ENCODE results near the gene TRIM71. TPM values are rescaled to one million over a fixed set of nuclear protein-coding genes. Genes with fewer than 3 reads are reported as not detected.

TRIM71 gene
- total and polyA plus RNA-seq, 2 experiments from 2014 or later, result 3.3 to 21.8 TPM

DNA sequence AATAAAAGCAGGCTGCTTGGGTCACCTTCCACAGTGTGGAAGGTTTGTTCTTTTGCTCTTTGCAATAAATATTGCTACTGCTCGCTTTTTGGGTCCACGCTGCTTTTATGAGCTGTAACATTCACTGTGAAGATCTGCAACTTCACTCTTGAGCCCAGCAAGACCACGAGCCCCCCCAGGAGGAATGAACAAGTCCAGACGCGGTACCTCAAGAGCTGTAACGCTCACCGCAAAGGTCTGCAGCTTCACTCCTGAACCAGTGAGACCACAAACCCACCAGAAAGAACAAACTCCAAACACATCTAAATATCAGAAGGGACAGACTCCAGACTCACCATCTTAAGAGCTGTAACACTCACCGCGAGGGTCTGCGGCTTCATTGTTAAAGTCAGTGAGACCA lies 86.2 kb downstream of the TRIM71 start:
- DNase-seq (ENCODE audit: low read depth in 1 of 2, low spot score in 1 of 2), result no peak
- H3K27me3 ChIP-seq, result no peaks in the 10 kb centered on the region
- H3K36me3 ChIP-seq, result no peaks in the 10 kb centered on the region
- TF ChIP-seq, protein P1, sequence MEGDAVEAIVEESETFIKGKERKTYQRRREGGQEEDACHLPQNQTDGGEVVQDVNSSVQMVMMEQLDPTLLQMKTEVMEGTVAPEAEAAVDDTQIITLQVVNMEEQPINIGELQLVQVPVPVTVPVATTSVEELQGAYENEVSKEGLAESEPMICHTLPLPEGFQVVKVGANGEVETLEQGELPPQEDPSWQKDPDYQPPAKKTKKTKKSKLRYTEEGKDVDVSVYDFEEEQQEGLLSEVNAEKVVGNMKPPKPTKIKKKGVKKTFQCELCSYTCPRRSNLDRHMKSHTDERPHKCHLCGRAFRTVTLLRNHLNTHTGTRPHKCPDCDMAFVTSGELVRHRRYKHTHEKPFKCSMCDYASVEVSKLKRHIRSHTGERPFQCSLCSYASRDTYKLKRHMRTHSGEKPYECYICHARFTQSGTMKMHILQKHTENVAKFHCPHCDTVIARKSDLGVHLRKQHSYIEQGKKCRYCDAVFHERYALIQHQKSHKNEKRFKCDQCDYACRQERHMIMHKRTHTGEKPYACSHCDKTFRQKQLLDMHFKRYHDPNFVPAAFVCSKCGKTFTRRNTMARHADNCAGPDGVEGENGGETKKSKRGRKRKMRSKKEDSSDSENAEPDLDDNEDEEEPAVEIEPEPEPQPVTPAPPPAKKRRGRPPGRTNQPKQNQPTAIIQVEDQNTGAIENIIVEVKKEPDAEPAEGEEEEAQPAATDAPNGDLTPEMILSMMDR (IDR thresholded peaks at IDR 0.05; ENCODE audit: low read depth, low read length), result no peak
- no peaks in the 10 kb centered on the region for H3K9me3 ChIP-seq (ENCODE audit: low read depth)
- H3K27ac ChIP-seq, result no peak overlapping the region
- H3K4me1 ChIP-seq (ENCODE audit: low read depth), result no peaks in the 10 kb centered on the region
- no peak overlapping the region for H3K4me3 ChIP-seq

DNA sequence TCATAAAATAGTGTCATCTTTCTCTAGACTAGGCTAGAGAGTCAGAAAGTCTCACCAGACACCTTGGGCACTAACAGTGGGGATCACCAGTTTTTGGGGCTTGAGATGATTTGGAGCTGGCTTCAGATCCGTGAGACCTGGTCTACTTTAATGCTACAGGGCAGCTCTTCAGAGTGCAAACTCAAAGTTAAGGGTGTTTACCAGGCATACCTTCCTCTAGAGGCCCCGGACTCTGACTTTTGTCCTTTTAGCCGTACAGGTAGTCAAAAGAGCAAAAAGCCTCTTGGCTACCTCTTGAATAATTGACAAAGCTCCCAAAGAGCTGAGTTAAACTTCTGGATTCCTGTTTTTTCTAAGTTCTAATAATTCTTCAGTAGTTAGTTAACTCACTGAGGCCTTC lies 92.2 kb downstream of the TRIM71 start:
- Histone ChIP-seq H3K4me1 (ENCODE audit: low read depth) (no peaks in the 10 kb centered on the region), H3K27ac (no peak overlapping the region), H3K9me3 (ENCODE audit: low read depth) (no peaks in the 10 kb centered on the region), H3K36me3 (no peaks in the 10 kb centered on the region), H3K27me3 (no peaks in the 10 kb centered on the region), H3K4me3 (no peak overlapping the region)
- TF ChIP-seq, protein P1 (IDR thresholded peaks at IDR 0.05; ENCODE audit: low read depth, low read length), result no peak
- DNase-seq (ENCODE audit: low read depth in 1 of 2, low spot score in 1 of 2), result no peak

DNA sequence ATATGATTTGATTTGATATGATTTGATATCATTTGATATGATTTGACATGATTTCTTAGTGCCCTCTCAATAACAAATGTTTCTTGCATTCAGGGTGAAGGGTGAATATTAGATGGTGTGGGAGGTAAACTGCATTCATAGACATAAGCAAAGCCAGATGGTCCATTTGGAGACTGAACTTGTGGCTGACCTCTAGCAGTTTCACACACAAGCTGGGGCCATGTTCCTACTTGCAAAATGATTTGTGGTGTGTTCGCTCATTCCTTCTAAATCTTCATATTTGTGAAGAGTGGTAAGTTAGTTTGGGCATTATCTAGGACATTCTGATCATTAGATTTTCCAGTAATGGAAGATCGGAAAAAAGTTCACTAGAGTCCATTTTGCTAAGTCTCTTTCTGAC lies 93.2 kb downstream of the TRIM71 start:
- H3K36me3 ChIP-seq, result no peaks in the 10 kb centered on the region
- TF ChIP-seq, protein P1 (IDR thresholded peaks at IDR 0.05; ENCODE audit: low read depth, low read length), result no peak
- no peak overlapping the region for H3K27ac ChIP-seq
- peak in 1 of 2 donors; percentile 14 for DNase-seq (ENCODE audit: low read depth in 1 of 2, low spot score in 1 of 2)
- H3K4me3 ChIP-seq, result no peak overlapping the region
- no peaks in the 10 kb centered on the region for H3K9me3 ChIP-seq (ENCODE audit: low read depth)
- H3K27me3 ChIP-seq, result no peaks in the 10 kb centered on the region
- no peaks in the 10 kb centered on the region for H3K4me1 ChIP-seq (ENCODE audit: low read depth)

DNA sequence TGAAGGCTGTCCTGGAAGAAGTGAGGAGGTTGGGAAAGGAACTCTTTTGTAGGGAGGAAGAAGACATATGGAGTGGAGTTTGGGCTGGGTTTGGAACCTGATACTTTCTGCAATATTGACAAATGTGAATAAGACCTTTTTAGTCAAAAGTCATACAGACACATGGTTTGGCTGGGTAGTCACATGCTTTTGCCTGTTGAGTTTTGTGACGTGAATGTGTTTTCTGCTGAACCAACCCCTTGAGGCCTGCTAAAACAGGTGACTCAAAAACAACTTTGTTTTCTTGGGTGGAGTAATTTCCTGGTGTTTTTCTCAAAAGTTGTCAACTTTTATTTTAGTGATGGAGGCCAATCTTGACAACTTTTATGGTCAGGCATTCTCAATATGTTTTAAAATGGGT lies 94.2 kb downstream of the TRIM71 start:
- Histone ChIP-seq H3K36me3 (no peaks in the 10 kb centered on the region), H3K4me3 (no peak overlapping the region), H3K4me1 (ENCODE audit: low read depth) (no peaks in the 10 kb centered on the region), H3K27me3 (no peaks in the 10 kb centered on the region), H3K27ac (no peak overlapping the region), H3K9me3 (ENCODE audit: low read depth) (no peaks in the 10 kb centered on the region)
- no peak for DNase-seq (ENCODE audit: low read depth in 1 of 2, low spot score in 1 of 2)
- TF ChIP-seq, protein P1 (IDR thresholded peaks at IDR 0.05; ENCODE audit: low read depth, low read length), result no peak

DNA sequence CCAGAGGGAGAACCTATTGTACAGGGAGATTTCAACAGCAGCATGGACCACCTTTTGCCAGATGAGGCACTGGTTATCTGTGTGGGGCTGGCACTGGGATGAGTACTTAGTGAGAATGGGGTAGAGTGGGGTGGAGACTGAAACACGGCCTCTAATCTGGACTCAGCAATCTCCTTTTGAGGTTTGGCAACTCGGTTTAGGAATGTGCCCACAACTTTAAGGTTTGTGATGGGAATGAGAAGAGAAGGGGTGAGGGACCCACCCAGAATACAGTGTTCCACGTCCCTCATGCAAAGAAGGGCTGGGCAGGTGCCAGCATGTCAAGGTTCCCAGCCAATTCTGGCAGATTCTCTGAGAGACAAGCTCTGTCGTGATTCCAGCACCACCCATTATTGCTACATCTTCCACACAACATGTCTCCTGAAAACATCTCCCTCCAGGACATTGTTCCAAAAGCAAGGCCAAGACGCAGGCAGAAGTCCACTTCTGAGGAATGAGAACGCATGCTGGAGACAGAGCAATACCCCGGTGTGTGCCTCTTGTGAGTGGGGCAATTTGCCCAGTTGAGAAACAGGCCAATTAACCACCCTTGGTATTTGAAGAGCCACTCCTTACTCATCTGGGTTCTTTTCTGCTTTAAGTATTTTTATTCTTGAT lies 96.1 kb downstream of the TRIM71 start:
- H3K4me3 ChIP-seq, result no peak overlapping the region
- peak in 1 of 2 donors; percentile 86 for DNase-seq (ENCODE audit: low read depth in 1 of 2, low spot score in 1 of 2)
- H3K27ac ChIP-seq, result no peak overlapping the region
- no peaks in the 10 kb centered on the region for H3K4me1 ChIP-seq (ENCODE audit: low read depth)
- no peaks in the 10 kb centered on the region for H3K36me3 ChIP-seq
- no peaks in the 10 kb centered on the region for H3K9me3 ChIP-seq (ENCODE audit: low read depth)
- no peaks in the 10 kb centered on the region for H3K27me3 ChIP-seq
- TF ChIP-seq, protein P1 (IDR thresholded peaks at IDR 0.05; ENCODE audit: low read depth, low read length), result no peak

Data from cardiac muscle cell (in vitro differentiated cells and primary cell).